GM12878 (cell line): Measurements from ENCODE around the gene GNAQ. TPM values are rescaled to one million over a fixed set of nuclear protein-coding genes. Genes with fewer than 3 reads are reported as not detected.

ENCODE experiments used
- ATAC-seq: fragments of 200-7000 bp; cut with Tn5 transposase; 3 replicates; pipeline ENCODE4 v1.9.1; 2020; ENCODE audit warnings: mild to moderate bottlenecking, moderate library complexity
- BruUV-seq: library from RNA; stranded (reverse); fragments of 400-500 nt; replicated peaks from 2 replicates; lab custom pipeline; 2021; lab: Mats Ljungman, UMichigan
- CTCF ChIA-PET: fragments of 300-600 bp; sonication (Branson Sonifier 250); formaldehyde crosslinking; extraction: SDS; loops from one replicate; lab custom pipeline; 2021; ENCODE audit warnings: inconsistent platforms; lab: Yijun Ruan, JAX
- POLR2A ChIA-PET: fragments of 350-600 bp; formaldehyde crosslinking; extraction: SDS; loops from one replicate; lab custom pipeline; 2021; ENCODE audit warnings: inconsistent platforms; lab: Charles Lee
- RAD21 ChIA-PET: fragments of 300-600 bp; sonication (Branson Sonifier 250); formaldehyde crosslinking; loops from one replicate; lab custom pipeline; 2023; ENCODE audit warnings: antibody characterized with exemption; ENCODE audit not compliant: unreplicated experiment; lab: Charles Lee
- SMC1A ChIA-PET: fragments of 300-600 bp; sonication (Branson Sonifier 250); formaldehyde crosslinking; loops from one replicate; lab custom pipeline; 2023; ENCODE audit not compliant: unreplicated experiment, uncharacterized antibody; lab: Charles Lee
- DNase-seq: peaks from one replicate; pipeline ENCODE4 v3.0.0-alpha.2; 2011; ENCODE audit warnings: low read depth, low spot score
- FAIRE-seq: peaks from 3 replicates; lab custom pipeline; 2011; peaks lifted over from hg19 to GRCh38; lab: Jason Lieb, UNC
- H2AFZ ChIP-seq: 2 replicates; pipeline ENCODE4 v1.6.0; 2011; ENCODE audit warnings: low read depth, low read length, control low read depth; ENCODE audit not compliant: control insufficient read depth
- H3K27ac ChIP-seq: 2 replicates; pipeline ENCODE4 v1.5.1; 2011; ENCODE audit warnings: control low read depth; ENCODE audit not compliant: control insufficient read depth, insufficient read depth
- H3K27me3 ChIP-seq, 2 experiments: replicated peaks in 1 of 2; 2 replicates each; pipeline versions ENCODE4 v1.6.0 to v1.6.1; 2011; ENCODE audit warnings: low read length in 1 of 2; ENCODE audit not compliant: control insufficient read depth in 2 of 2, insufficient read depth in 2 of 2
- H3K36me3 ChIP-seq, 2 experiments: 2 replicates each; pipeline ENCODE4 v1.5.1; 2011; ENCODE audit warnings: low read length in 1 of 2; ENCODE audit not compliant: control insufficient read depth in 2 of 2, insufficient read depth in 2 of 2
- H3K4me1 ChIP-seq: 2 replicates; pipeline ENCODE4 v1.6.1; 2011; ENCODE audit warnings: mild to moderate bottlenecking, low read length, moderate library complexity, mixed read lengths; ENCODE audit not compliant: control insufficient read depth, insufficient read depth
- H3K4me2 ChIP-seq: 2 replicates; pipeline ENCODE4 v1.6.0; 2011; ENCODE audit warnings: control low read depth; ENCODE audit not compliant: control insufficient read depth, insufficient read depth
- H3K4me3 ChIP-seq: fragments of 200-600 bp; sonication (generic); 2 replicates; pipeline ENCODE4 v1.5.1; 2016
- H3K79me2 ChIP-seq: 2 replicates; pipeline ENCODE4 v1.6.0; 2011; ENCODE audit warnings: low read length; ENCODE audit not compliant: control insufficient read depth, insufficient read depth
- H3K9ac ChIP-seq: 2 replicates; pipeline ENCODE4 v1.8.0; 2011; ENCODE audit warnings: low read length, control low read depth, mixed read lengths; ENCODE audit not compliant: control insufficient read depth, insufficient read depth
- H3K9me3 ChIP-seq: replicated peaks from 3 replicates; pipeline ENCODE4 v1.5.1; 2011; ENCODE audit warnings: mild to moderate bottlenecking, low read length; ENCODE audit not compliant: control insufficient read depth, insufficient read depth
- H4K20me1 ChIP-seq: 2 replicates; pipeline ENCODE4 v1.6.0; 2011; ENCODE audit not compliant: control insufficient read depth, insufficient read depth
- ATF7 ChIP-seq: fragments of 450-650 bp; IDR thresholded peaks from 2 replicates; pipeline ENCODE4 v1.6.1; 2016; ENCODE audit warnings: low read depth, mild to moderate bottlenecking
- CREB1 ChIP-seq: IDR thresholded peaks from 2 replicates; pipeline ENCODE4 v1.6.1; 2012; ENCODE audit warnings: low read depth, mild to moderate bottlenecking, inconsistent platforms
- MEF2A ChIP-seq: IDR thresholded peaks from 2 replicates; pipeline ENCODE4 v1.6.1; 2011; ENCODE audit warnings: low read depth, mild to moderate bottlenecking, low read length, moderate library complexity; ENCODE audit not compliant: insufficient read depth
- MEF2B ChIP-seq: fragments of 450-650 bp; IDR thresholded peaks from 2 replicates; pipeline ENCODE4 v1.6.1; 2018; ENCODE audit warnings: mild to moderate bottlenecking, moderate library complexity; ENCODE audit not compliant: partially characterized antibody, poor library complexity, severe bottlenecking
- SUZ12 ChIP-seq: fragments of 200-600 bp; sonication (generic); IDR thresholded peaks from one replicate; pipeline ENCODE4 v1.6.1; 2018; ENCODE audit warnings: antibody characterized with exemption, mild to moderate bottlenecking; ENCODE audit not compliant: unreplicated experiment
- TAF1 ChIP-seq: IDR thresholded peaks from 2 replicates; pipeline ENCODE4 v1.6.1; 2011; ENCODE audit warnings: mild to moderate bottlenecking, low read depth, low read length, borderline replicate concordance
- TCF7 ChIP-seq: IDR thresholded peaks from 2 replicates; pipeline ENCODE4 v1.6.1; 2014; ENCODE audit warnings: antibody characterized with exemption, borderline replicate concordance
- ZBED1 ChIP-seq: IDR thresholded peaks from 2 replicates; pipeline ENCODE4 v1.6.1; 2016; ENCODE audit warnings: borderline replicate concordance
- ZNF384 ChIP-seq: IDR thresholded peaks from 2 replicates; pipeline ENCODE4 v1.6.1; 2012; ENCODE audit warnings: low read depth, mild to moderate bottlenecking, low read length, improper control_type of control experiment, borderline replicate concordance
- WGBS: methylation state at CpG from one replicate; pipeline ENCODE4 v1.1.6; 2016; ENCODE audit warnings: low lambda C conversion rate; ENCODE audit not compliant: insufficient replicate concordance, insufficient coverage; ENCODE audit errors: missing lambda C conversion rate; 5-methylcytosine and 5-hydroxymethylcytosine counted together
- in situ Hi-C: fragments of 300-500 bp; cut with MboI; formaldehyde crosslinking; loops from 9 replicates; pipeline ENCODE4 v1.14.3; 2018; ENCODE audit warnings: mixed read lengths
- intact Hi-C: fragments of 100-400 bp; cut with micrococcal nuclease; formaldehyde crosslinking; loops from one replicate; pipeline ENCODE4 v1.14.2; 2022; ENCODE audit not compliant: unreplicated experiment
- polyA plus RNA-seq, 11 experiments: library from polyadenylated mRNA; depleted of rRNA in 4 of 11; unstranded in 6 of 11; stranded (reverse) in 5 of 11; fragments of >200 nt; fragmentation: Nextera tagmentation in 4 of 11; fragmentation: Illumina TruSeq in 1 of 11; extraction: Ambion mirVana in 4 of 11; extraction: Trizol in 1 of 11; gene quantifications; 1 replicate in 1 of 11; 2 replicates in 10 of 11; pipeline versions ENCODE4 v1.2.1 to v1.2.3, GENCODE V29; 2011 to 2016; ENCODE audit warnings: inconsistent platforms in 2 of 11, missing spikeins in 2 of 11, low read depth in 1 of 11
- total RNA-seq, 4 experiments: library from RNA; depleted of rRNA in 3 of 4; stranded (reverse); fragments of >200 nt in 3 of 4; fragmentation: Illumina TruSeq in 1 of 4; extraction: Trizol in 1 of 4; gene quantifications; 2 replicates each; pipeline versions ENCODE4 v1.2.1 to v1.2.3, GENCODE V29; 2013 to 2021
- TF ChIP-seq, protein P1 (sequence below): fragments of 450-650 bp; IDR thresholded peaks from 2 replicates; pipeline ENCODE4 v1.6.1; 2016; ENCODE audit warnings: mild to moderate bottlenecking
- TF ChIP-seq, protein P2 (sequence below): IDR thresholded peaks from 2 replicates; pipeline ENCODE4 v1.6.1; 2012; ENCODE audit warnings: low read length, inconsistent platforms

Gene GNAQ
- total and polyA plus RNA-seq, 10 of the 15 experiments (the other 5 are each of a cell fraction or from before 2014, with no cell fraction given) = 0.15 to 47.2 (median 0.49) TPM

DNA sequence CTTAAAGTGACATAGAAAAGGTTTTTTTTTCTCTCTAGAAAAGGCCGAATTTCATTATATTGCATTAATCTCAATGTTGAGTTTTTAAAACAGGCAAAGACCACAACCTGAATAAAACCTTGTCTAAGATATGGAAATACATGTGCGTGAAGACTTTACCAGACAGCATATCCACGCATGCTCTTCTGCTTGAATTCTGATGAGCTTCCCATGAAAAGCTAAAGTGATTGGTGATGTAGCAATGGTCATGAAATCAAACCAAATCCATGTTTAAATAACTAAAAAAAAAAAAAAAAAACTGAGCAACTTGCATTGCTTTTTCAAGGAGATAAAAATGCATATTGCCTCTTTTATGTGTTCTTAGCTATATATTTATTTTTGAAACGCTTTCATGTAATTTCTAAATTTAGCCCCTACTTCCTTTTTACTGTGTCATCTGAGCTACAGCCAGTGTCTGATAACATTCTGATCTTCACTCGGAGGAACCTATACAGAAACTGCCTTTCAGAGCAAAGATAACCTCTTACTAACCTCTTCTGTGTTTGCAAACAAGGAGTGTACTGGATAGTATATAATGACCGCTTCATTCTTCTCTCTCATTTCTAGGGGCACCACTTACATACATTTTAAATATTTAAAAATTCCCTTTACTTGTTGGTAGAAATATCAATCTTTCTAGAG is 204.4 kb downstream of the GNAQ start:
- ATAC-seq = peak; percentile 81

More for the DNA sequence above, 204.4 kb downstream of the GNAQ start:
- Histone ChIP-seq H3K9me3 (no peaks in the 10 kb centered on the region), H3K4me2 (peak overlapping the region; percentile 39; the same call in 1 of the 2 replicates), H3K4me1 (peaks cover 3% of the 10 kb centered on the region; the same call in 1 of the 2 replicates), H3K79me2 (no peaks in the 10 kb centered on the region), H3K9ac (no peak overlapping the region), H4K20me1 (no peaks in the 10 kb centered on the region), H3K27me3 (no peaks in the 10 kb centered on the region; a peak in 1 of 4 replicates), H3K27ac (no peak overlapping the region), H2AFZ (peak overlapping the region; percentile 10; the same call in 1 of the 2 replicates), H3K36me3 (no peaks in the 10 kb centered on the region), H3K4me3 (no peak overlapping the region)
- no TSS peak for BruUV-seq
- ChIA-PET POLR2A (interaction anchor here (0.6 to 1.1 kb wide), 7 partner anchors 11 to 929 kb away, joined by 3 to 6 read pairs (median 4); no protein-coding TSS in a partner anchor), RAD21 (interaction anchor here (0.7 to 3.4 kb wide), 10 partner anchors 9 to 154 kb away, joined by 3 to 44 read pairs (median 3); no protein-coding TSS in a partner anchor), SMC1A (interaction anchor here (0.6 to 1.5 kb wide), 17 partner anchors 9 to 543 kb away, joined by 3 to 11 read pairs (median 3); no protein-coding TSS in a partner anchor), CTCF (interaction anchor here (0.6 to 3.4 kb wide), 7 partner anchors 9 to 349 kb away, joined by 3 to 21 read pairs (median 4); no protein-coding TSS in a partner anchor)
- WGBS = 41% methylated on average over 6 of the region's 6 CpGs
- DNase-seq = peak; percentile 21
- FAIRE-seq = peak; percentile 23
- intact Hi-C loops (loop anchor here (5.0 kb wide), 1 partner anchor 540 kb away; no protein-coding TSS in a partner anchor), in situ Hi-C loops (no loop called here)
- 0 out of 2 replicates have a peak, but pooled peaks have one; percentile 20 for TF ChIP-seq ZBED1
- peak; percentile 87 for TF ChIP-seq MEF2A
- 0 out of 2 replicates have a peak, but pooled peaks have one; percentile 14 for TF ChIP-seq CREB1
- peak; percentile 79 for TF ChIP-seq MEF2B
- TF ChIP-seq TAF1 = no peak
- no peak for TF ChIP-seq SUZ12
- TF ChIP-seq ATF7 = peak; percentile 36; the same call in 1 of the 2 replicates
- TF ChIP-seq, protein P1, sequence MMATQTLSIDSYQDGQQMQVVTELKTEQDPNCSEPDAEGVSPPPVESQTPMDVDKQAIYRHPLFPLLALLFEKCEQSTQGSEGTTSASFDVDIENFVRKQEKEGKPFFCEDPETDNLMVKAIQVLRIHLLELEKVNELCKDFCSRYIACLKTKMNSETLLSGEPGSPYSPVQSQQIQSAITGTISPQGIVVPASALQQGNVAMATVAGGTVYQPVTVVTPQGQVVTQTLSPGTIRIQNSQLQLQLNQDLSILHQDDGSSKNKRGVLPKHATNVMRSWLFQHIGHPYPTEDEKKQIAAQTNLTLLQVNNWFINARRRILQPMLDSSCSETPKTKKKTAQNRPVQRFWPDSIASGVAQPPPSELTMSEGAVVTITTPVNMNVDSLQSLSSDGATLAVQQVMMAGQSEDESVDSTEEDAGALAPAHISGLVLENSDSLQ = no peak
- TF ChIP-seq, protein P2, sequence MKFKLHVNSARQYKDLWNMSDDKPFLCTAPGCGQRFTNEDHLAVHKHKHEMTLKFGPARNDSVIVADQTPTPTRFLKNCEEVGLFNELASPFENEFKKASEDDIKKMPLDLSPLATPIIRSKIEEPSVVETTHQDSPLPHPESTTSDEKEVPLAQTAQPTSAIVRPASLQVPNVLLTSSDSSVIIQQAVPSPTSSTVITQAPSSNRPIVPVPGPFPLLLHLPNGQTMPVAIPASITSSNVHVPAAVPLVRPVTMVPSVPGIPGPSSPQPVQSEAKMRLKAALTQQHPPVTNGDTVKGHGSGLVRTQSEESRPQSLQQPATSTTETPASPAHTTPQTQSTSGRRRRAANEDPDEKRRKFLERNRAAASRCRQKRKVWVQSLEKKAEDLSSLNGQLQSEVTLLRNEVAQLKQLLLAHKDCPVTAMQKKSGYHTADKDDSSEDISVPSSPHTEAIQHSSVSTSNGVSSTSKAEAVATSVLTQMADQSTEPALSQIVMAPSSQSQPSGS = peak; percentile 40; the same call in 1 of the 2 replicates
- 0 out of 2 replicates have a peak, but pooled peaks have one; percentile 4 for TF ChIP-seq ZNF384
- no peak for TF ChIP-seq TCF7
